HCT116 (cell line): ENCODE results near the gene LRRC14B.

Experiments
- ATF3 ChIP-seq: IDR thresholded peaks from 2 replicates; pipeline ENCODE4 v1.6.1; 2012
- CBX3 ChIP-seq: IDR thresholded peaks from 2 replicates; pipeline ENCODE4 v1.6.1; 2012; ENCODE audit warnings: low read depth
- CTCF ChIP-seq, 3 experiments: fragments of 200-600 bp in 1 of 3; sonication (generic) in 1 of 3; IDR thresholded peaks in 2 of 3; conservative IDR thresholded peaks in 1 of 3; 2 replicates each; pipeline ENCODE4 v1.5.1; 2012 to 2017; ENCODE audit warnings: low read depth in 2 of 3, low read length in 2 of 3, antibody characterized with exemption in 1 of 3, borderline replicate concordance in 1 of 3, control low read depth in 1 of 3, mild to moderate bottlenecking in 1 of 3, mixed read lengths in 1 of 3, mixed run types in 1 of 3, moderate library complexity in 1 of 3; ENCODE audit not compliant: insufficient read depth in 1 of 3
- EZH2 ChIP-seq: fragments of 200-600 bp; sonication (generic); IDR thresholded peaks from 2 replicates; pipeline ENCODE4 v1.6.1; 2017; ENCODE audit warnings: antibody characterized with exemption, mixed run types
- POLR2A ChIP-seq: IDR thresholded peaks from 2 replicates; pipeline ENCODE4 v1.7.0; 2011; ENCODE audit warnings: borderline replicate concordance; ENCODE audit not compliant: insufficient read depth, insufficient read length; ENCODE audit errors: extremely low read depth
- POLR2AphosphoS5 ChIP-seq: IDR thresholded peaks from 2 replicates; pipeline ENCODE4 v1.6.1; 2011; ENCODE audit warnings: mild to moderate bottlenecking, low read depth, low read length, moderate library complexity
- RAD21 ChIP-seq: IDR thresholded peaks from 2 replicates; pipeline ENCODE4 v1.6.1; 2012; ENCODE audit warnings: low read depth, mild to moderate bottlenecking
- REST ChIP-seq: IDR thresholded peaks from 2 replicates; pipeline ENCODE4 v1.6.1; 2012; ENCODE audit warnings: low read depth
- SIN3A ChIP-seq: IDR thresholded peaks from 2 replicates; pipeline ENCODE4 v1.6.1; 2012; ENCODE audit warnings: low read depth
- SP1 ChIP-seq: IDR thresholded peaks from 2 replicates; pipeline ENCODE4 v1.6.1; 2012; ENCODE audit warnings: low read depth
- SRF ChIP-seq: IDR thresholded peaks from 2 replicates; pipeline ENCODE4 v1.6.1; 2012; ENCODE audit warnings: low read depth
- ZNF274 ChIP-seq: fragments of 200-500 bp; sonication (Bioruptor generic); IDR thresholded peaks from 2 replicates; pipeline ENCODE4 v1.6.1; 2014; ENCODE audit warnings: mild to moderate bottlenecking, low read depth, low read length, inconsistent platforms

- TF ChIP-seq ZNF274, result no peak
- TF ChIP-seq SRF, result no peak
- no peak for TF ChIP-seq CBX3
- no peak for TF ChIP-seq SP1
- no peak for TF ChIP-seq CTCF (IDR thresholded peaks at IDR 0.05 in 2 of 3, conservative IDR thresholded peaks at IDR 0.05 in 1 of 3; ENCODE audit: borderline replicate concordance in 1 of 3, insufficient read depth in 1 of 3, low read depth in 2 of 3, low read length in 2 of 3)
- TF ChIP-seq POLR2AphosphoS5, result no peak
- TF ChIP-seq POLR2A, result no peak
- no peak for TF ChIP-seq SIN3A
- TF ChIP-seq ATF3, result no peak
- TF ChIP-seq RAD21, result no peak
- no peak for TF ChIP-seq REST
- no peak for TF ChIP-seq EZH2
Observed at GRCh38 chr5:154236-154635, 37.1 kb upstream of the LRRC14B start.
